MCF 10A (cell line): ENCODE results near the gene SLC6A17. TPM values are rescaled to one million over a fixed set of nuclear protein-coding genes. Genes with fewer than 3 reads are reported as not detected.

Experiments
- BruUV-seq: library from RNA; stranded (reverse); fragments of 400-500 nt; replicated peaks from 2 replicates; lab custom pipeline; 2021; lab: Mats Ljungman, UMichigan
- CTCF ChIA-PET: fragments of 300-600 bp; sonication (Branson Sonifier 250); formaldehyde crosslinking; extraction: SDS; loops from one replicate; lab custom pipeline; 2021; ENCODE audit warnings: antibody characterized with exemption, inconsistent platforms; lab: Yijun Ruan, JAX
- POLR2A ChIA-PET: fragments of 300-600, 350-650 bp; sonication (Branson Sonifier 250); formaldehyde crosslinking; extraction: SDS; loops from one replicate; lab custom pipeline; 2020; ENCODE audit warnings: antibody characterized with exemption, inconsistent platforms; lab: Yijun Ruan, JAX
- DNase-seq: peaks from one replicate; pipeline ENCODE4 v3.0.0-alpha.2; 2018; ENCODE audit not compliant: unreplicated experiment
- H3K27ac Mint-ChIP-seq: one replicate; pipeline ENCODE4 v1.8.0; 2022; ENCODE audit warnings: mild to moderate bottlenecking, low read depth, mixed read lengths; ENCODE audit not compliant: unreplicated experiment
- H3K27me3 Mint-ChIP-seq: one replicate; pipeline ENCODE4 v1.8.0; 2022; ENCODE audit warnings: mixed read lengths; ENCODE audit not compliant: insufficient read depth, unreplicated experiment
- H3K36me3 Mint-ChIP-seq: one replicate; pipeline ENCODE4 v1.8.0; 2022; ENCODE audit warnings: mild to moderate bottlenecking, moderate library complexity, mixed read lengths; ENCODE audit not compliant: insufficient read depth, unreplicated experiment
- H3K4me1 Mint-ChIP-seq: one replicate; pipeline ENCODE4 v1.8.0; 2022; ENCODE audit warnings: mixed read lengths; ENCODE audit not compliant: insufficient read depth, unreplicated experiment
- H3K4me3 Mint-ChIP-seq: one replicate; pipeline ENCODE4 v1.8.0; 2022; ENCODE audit warnings: mild to moderate bottlenecking, moderate library complexity, mixed read lengths; ENCODE audit not compliant: unreplicated experiment
- H3K9me3 Mint-ChIP-seq: one replicate; pipeline ENCODE4 v1.8.0; 2022; ENCODE audit warnings: mixed read lengths; ENCODE audit not compliant: unreplicated experiment
- intact Hi-C: fragments of 100-400 bp; cut with micrococcal nuclease; formaldehyde crosslinking; loops from 2 replicates; pipeline ENCODE4 v1.14.1; 2022
- total RNA-seq: library from RNA; stranded (reverse); gene quantifications from 2 replicates; pipeline ENCODE4 v1.2.3, GENCODE V29; 2022
- TF ChIP-seq, protein P1 (sequence below): fragments of 200-600 bp; IDR thresholded peaks from one replicate; pipeline ENCODE4 v1.8.0; 2022; ENCODE audit warnings: antibody characterized with exemption, mild to moderate bottlenecking; ENCODE audit not compliant: unreplicated experiment

SLC6A17 gene
- total RNA-seq, 1 experiment from 2014 or later, result not detected

DNA sequence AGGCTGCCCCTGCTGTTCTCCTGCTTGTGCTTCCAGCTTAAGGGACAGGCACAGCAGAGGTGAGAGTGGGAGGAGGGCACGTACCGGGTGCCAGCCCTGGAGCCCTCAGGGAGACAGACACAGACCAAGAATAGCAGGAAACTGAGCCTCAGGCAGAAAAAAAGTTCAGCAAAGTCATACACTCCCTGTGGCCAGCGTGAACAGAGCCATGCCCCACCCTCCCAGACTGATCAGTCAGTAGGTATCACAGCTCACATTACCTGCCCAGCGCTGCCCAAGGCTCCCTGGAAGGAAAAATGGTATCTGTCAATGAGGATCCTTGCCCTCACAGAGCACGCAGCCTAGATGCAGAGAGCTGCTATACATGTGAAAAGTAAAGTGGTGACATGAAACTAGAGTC lies 36.7 kb upstream of the SLC6A17 start:
- Mint-ChIP-seq H3K27ac (no peak overlapping the region), H3K9me3 (no peaks in the 10 kb centered on the region), H3K27me3 (peaks cover 75% of the 10 kb centered on the region), H3K4me1 (no peaks in the 10 kb centered on the region), H3K36me3 (peaks cover 6% of the 10 kb centered on the region), H3K4me3 (no peak overlapping the region)
- ChIA-PET POLR2A (no interaction called here), CTCF (interaction anchor here (0.7 to 2.8 kb wide), 6 partner anchors 8 to 483 kb away, joined by 3 to 9 read pairs (median 4); no protein-coding TSS in a partner anchor)
- BruUV-seq, result no TSS peak
- intact Hi-C loops, result no loop called here
- DNase-seq, result no peak
- TF ChIP-seq, protein P1, sequence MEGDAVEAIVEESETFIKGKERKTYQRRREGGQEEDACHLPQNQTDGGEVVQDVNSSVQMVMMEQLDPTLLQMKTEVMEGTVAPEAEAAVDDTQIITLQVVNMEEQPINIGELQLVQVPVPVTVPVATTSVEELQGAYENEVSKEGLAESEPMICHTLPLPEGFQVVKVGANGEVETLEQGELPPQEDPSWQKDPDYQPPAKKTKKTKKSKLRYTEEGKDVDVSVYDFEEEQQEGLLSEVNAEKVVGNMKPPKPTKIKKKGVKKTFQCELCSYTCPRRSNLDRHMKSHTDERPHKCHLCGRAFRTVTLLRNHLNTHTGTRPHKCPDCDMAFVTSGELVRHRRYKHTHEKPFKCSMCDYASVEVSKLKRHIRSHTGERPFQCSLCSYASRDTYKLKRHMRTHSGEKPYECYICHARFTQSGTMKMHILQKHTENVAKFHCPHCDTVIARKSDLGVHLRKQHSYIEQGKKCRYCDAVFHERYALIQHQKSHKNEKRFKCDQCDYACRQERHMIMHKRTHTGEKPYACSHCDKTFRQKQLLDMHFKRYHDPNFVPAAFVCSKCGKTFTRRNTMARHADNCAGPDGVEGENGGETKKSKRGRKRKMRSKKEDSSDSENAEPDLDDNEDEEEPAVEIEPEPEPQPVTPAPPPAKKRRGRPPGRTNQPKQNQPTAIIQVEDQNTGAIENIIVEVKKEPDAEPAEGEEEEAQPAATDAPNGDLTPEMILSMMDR, result no peak

DNA sequence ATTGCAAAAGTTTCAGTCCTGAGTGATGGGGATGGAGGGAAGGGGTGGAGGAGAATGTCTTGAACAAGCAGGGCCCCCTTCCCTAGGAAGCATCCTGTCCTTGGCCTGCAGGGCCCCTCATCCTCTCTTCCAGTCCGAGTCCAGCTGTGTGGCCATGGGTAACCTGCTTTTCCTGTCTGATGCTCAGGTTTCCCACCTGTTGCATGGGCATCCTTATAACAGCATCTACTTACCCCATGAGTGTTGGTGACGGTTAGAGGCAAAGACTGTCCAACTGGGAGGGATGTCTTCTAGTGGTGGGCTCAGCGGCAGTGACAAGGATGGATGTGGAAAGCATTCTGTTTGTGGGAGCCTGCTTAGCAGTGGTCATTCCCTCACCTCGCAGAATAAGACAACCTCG lies 36.1 kb upstream of the SLC6A17 start:
- no peaks in the 10 kb centered on the region for H3K9me3 Mint-ChIP-seq
- CTCF ChIA-PET, result interaction anchor here (0.5 to 2.8 kb wide), 6 partner anchors 9 to 574 kb away, joined by 3 to 9 read pairs (median 4); no protein-coding TSS in a partner anchor

DNA sequence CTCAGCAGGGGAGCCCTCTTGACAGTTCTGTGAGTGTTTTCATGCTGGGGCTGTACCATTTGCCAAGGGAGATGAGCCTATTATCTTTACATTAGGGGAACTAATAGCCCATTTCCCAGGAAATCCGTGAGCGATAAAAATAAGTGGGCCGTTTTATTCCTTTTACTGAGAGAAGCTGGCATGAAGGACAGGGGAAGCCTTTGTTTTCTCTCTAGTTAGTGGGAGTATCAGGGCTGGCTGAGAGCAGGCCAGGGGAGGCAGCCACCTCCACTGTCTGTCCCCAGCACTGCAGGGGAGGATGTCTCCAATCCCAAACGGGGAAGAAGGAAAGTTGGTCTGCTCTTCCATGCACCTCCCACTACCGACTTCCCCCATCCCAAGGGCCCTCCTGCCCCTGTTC lies 35.5 kb upstream of the SLC6A17 start:
- Mint-ChIP-seq H3K27me3 (peaks cover 63% of the 10 kb centered on the region), H3K4me3 (no peak overlapping the region), H3K36me3 (peaks cover 6% of the 10 kb centered on the region), H3K4me1 (no peaks in the 10 kb centered on the region), H3K9me3 (no peaks in the 10 kb centered on the region), H3K27ac (no peak overlapping the region)
- CTCF ChIA-PET, result interaction anchor here (1.0 to 1.6 kb wide), 4 partner anchors 10 to 27 kb away, joined by 4 to 7 read pairs (median 4); no protein-coding TSS in a partner anchor
- POLR2A ChIA-PET, result no interaction called here
- DNase-seq, result no peak
- BruUV-seq, result no TSS peak
- intact Hi-C loops, result no loop called here
- TF ChIP-seq, protein P1, result no peak

More for the DNA sequence above, 36.1 kb upstream of the SLC6A17 start:
- POLR2A ChIA-PET, result no interaction called here
- intact Hi-C loops, result no loop called here
- Mint-ChIP-seq H3K27me3 (peaks cover 69% of the 10 kb centered on the region), H3K4me3 (no peak overlapping the region), H3K27ac (no peak overlapping the region), H3K36me3 (peaks cover 6% of the 10 kb centered on the region), H3K4me1 (no peaks in the 10 kb centered on the region)
- no TSS peak for BruUV-seq
- TF ChIP-seq, protein P1, result no peak
- DNase-seq, result no peak

DNA sequence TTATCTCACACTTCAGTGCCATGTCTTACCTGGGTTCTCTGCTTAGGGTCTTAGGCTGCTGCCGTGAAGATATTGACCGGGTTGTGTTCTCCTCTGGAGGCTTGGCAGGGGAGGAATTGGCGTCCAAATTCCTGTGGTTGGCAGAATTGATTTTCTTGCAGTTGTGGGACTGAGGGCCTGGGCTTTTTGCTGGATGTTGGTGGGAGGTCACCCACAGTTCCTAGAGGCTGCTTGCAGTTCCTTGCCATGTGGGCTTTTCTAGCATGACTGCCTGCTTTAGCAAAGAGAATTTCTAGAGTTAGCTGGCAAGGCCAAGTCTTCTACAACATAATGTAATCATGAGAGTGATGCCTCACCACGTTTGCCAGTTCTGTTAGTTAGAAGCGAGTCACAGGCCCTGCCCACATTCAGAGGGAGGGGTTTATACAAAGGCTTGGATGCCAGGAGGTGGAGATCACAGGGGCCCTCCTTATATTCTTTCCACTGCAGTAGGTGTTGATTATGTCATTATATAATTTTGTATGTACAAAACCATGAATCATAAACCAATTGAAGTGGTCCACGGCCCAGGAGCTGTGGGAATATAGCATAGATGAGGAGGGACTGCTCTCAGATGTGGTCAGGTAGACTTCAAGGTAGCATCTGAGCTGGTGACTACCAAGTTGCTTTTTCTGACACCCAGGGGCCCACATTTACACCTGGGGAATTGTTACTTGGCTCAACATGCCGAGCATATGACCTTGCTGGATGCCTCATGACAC lies 31.5 kb upstream of the SLC6A17 start:
- TF ChIP-seq, protein P1, result no peak
- Mint-ChIP-seq H3K9me3 (peaks cover 11% of the 10 kb centered on the region), H3K4me1 (no peaks in the 10 kb centered on the region), H3K36me3 (no peaks in the 10 kb centered on the region), H3K27me3 (peaks cover 25% of the 10 kb centered on the region), H3K27ac (no peak overlapping the region), H3K4me3 (no peak overlapping the region)
- DNase-seq, result peak; percentile 16
- CTCF ChIA-PET, result interaction anchor here (1.0 to 3.6 kb wide), 4 partner anchors 12 to 377 kb away, joined by 3 to 35 read pairs (median 8); no protein-coding TSS in a partner anchor
- BruUV-seq, result no TSS peak
- POLR2A ChIA-PET, result interaction anchor here (0.6 kb wide), 1 partner anchor 43 kb away, joined by 3 read pairs; no protein-coding TSS in a partner anchor
- intact Hi-C loops, result no loop called here
